ENCODE measurements around the gene HES2. TPM values are rescaled to one million over a fixed set of nuclear protein-coding genes. Genes with fewer than 3 reads are reported as not detected.

Gene HES2
- total and polyA plus RNA-seq, 4 donors, result 0.10 TPM; not detected in 3

GRCh38 chr1:6461538-6462411 is 42.1 kb upstream of the HES2 start:
- TF ChIP-seq JUND (IDR thresholded peaks at IDR 0.05), result no peak
- TF ChIP-seq NR2F2 (IDR thresholded peaks at IDR 0.05), result no peak
- TF ChIP-seq YY1 (IDR thresholded peaks at IDR 0.05), result no peak
- TF ChIP-seq SP1 (IDR thresholded peaks at IDR 0.05), result no peak
- no peak for TF ChIP-seq HNF4G (IDR thresholded peaks at IDR 0.05)
- TF ChIP-seq MAX (IDR thresholded peaks at IDR 0.05), result no peak
- no peak for TF ChIP-seq HNF4A (conservative IDR thresholded peaks at IDR 0.05)
- no peak for TF ChIP-seq RAD21 (IDR thresholded peaks at IDR 0.05)
- no peak for TF ChIP-seq CTCF (IDR thresholded peaks at IDR 0.05; ENCODE audit: low read depth, low read length, missing input control)
- TF ChIP-seq RXRA (IDR thresholded peaks at IDR 0.05), result no peak
- no peak for TF ChIP-seq EGR1 (IDR thresholded peaks at IDR 0.05; ENCODE audit: low read depth in 2 of 2)
- TF ChIP-seq TAF1 (conservative IDR thresholded peaks at IDR 0.05), result no peak
- Histone ChIP-seq H3K4me3 (ENCODE audit: low read depth in 1 of 3, low read length in 3 of 3) (no peak overlapping the region), H3K9me3 (ENCODE audit: control insufficient read depth in 4 of 4, low read length in 3 of 4) (no peaks in the 10 kb centered on the region), H3K4me1 (ENCODE audit: control insufficient read depth in 4 of 4, insufficient read depth in 4 of 4, low read length in 3 of 4) (peaks cover 0 to 20% (median 8%) of the 10 kb centered on the region in 4 donors), H3K36me3 (ENCODE audit: control insufficient read depth in 4 of 4, insufficient read depth in 3 of 4, low read depth in 1 of 4, low read length in 3 of 4) (peaks cover 0 to 7% (median 4%) of the 10 kb centered on the region in 4 donors), H3K27me3 (ENCODE audit: control insufficient read depth in 4 of 4, insufficient read depth in 4 of 4, low read length in 3 of 4) (no peaks in the 10 kb centered on the region), H3K27ac (ENCODE audit: low read depth in 1 of 2, low read length in 2 of 2) (no peak overlapping the region), H3K9ac (ENCODE audit: low read depth in 1 of 2, low read length in 2 of 2) (no peak overlapping the region)
- WGBS, result 94% methylated on average over 48 of the region's 48 CpGs
- DNase-seq (ENCODE audit: low spot score), result no peak

GRCh38 chr1:6461051-6461530 is 41.4 kb upstream of the HES2 start:
- 89% methylated on average over 40 of the region's 40 CpGs for WGBS
- no peak overlapping the region for H3K4me3 ChIP-seq (ENCODE audit: low read depth in 1 of 3, low read length in 3 of 3)

More at GRCh38 chr1:6461051-6461530, 41.4 kb upstream of the HES2 start:
- H3K36me3 ChIP-seq (ENCODE audit: control insufficient read depth in 4 of 4, insufficient read depth in 3 of 4, low read depth in 1 of 4, low read length in 3 of 4), result peaks cover 0 to 13% (median 5%) of the 10 kb centered on the region in 4 donors
- no peaks in the 10 kb centered on the region for H3K9me3 ChIP-seq (ENCODE audit: control insufficient read depth in 4 of 4, low read length in 3 of 4)
- H3K9ac ChIP-seq (ENCODE audit: low read depth in 1 of 2, low read length in 2 of 2), result no peak overlapping the region
- no peaks in the 10 kb centered on the region for H3K27me3 ChIP-seq (ENCODE audit: control insufficient read depth in 4 of 4, insufficient read depth in 4 of 4, low read length in 3 of 4)
- no peak for TF ChIP-seq FOXA2 (IDR thresholded peaks at IDR 0.05)
- no peak for TF ChIP-seq NR2F2 (IDR thresholded peaks at IDR 0.05)
- TF ChIP-seq EGR1 (IDR thresholded peaks at IDR 0.05; ENCODE audit: low read depth in 2 of 2), result no peak
- no peak for TF ChIP-seq REST (IDR thresholded peaks at IDR 0.05)
- TF ChIP-seq TAF1 (conservative IDR thresholded peaks at IDR 0.05), result no peak
- no peak for TF ChIP-seq HNF4A (conservative IDR thresholded peaks at IDR 0.05)
- no peak for TF ChIP-seq ATF3 (IDR thresholded peaks at IDR 0.05)
- no peak for TF ChIP-seq GABPA (IDR thresholded peaks at IDR 0.05 in 1 of 2, conservative IDR thresholded peaks at IDR 0.05 in 1 of 2)
- no peak for TF ChIP-seq SP1 (IDR thresholded peaks at IDR 0.05)
- no peak for TF ChIP-seq MAX (IDR thresholded peaks at IDR 0.05)
- no peak for TF ChIP-seq JUND (IDR thresholded peaks at IDR 0.05)
- TF ChIP-seq RAD21 (IDR thresholded peaks at IDR 0.05), result no peak
- no peak for TF ChIP-seq YY1 (IDR thresholded peaks at IDR 0.05)
- TF ChIP-seq FOXA1 (IDR thresholded peaks at IDR 0.05), result no peak
- TF ChIP-seq CTCF (IDR thresholded peaks at IDR 0.05; ENCODE audit: low read depth, low read length, missing input control), result no peak
- TF ChIP-seq HNF4G (IDR thresholded peaks at IDR 0.05), result no peak
- no peak for TF ChIP-seq RXRA (IDR thresholded peaks at IDR 0.05)
- TF ChIP-seq ZBTB33 (IDR thresholded peaks at IDR 0.05), result no peak
- DNase-seq (ENCODE audit: low spot score), result no peak
- no peak overlapping the region for H3K27ac ChIP-seq (ENCODE audit: low read depth in 1 of 2, low read length in 2 of 2)
- peaks cover 0 to 20% (median 8%) of the 10 kb centered on the region in 4 donors for H3K4me1 ChIP-seq (ENCODE audit: control insufficient read depth in 4 of 4, insufficient read depth in 4 of 4, low read length in 3 of 4)

Measured in liver (tissue), 9 donors.